ENCODE measurements around the gene CMTM6. TPM values are rescaled to one million over a fixed set of nuclear protein-coding genes. Genes with fewer than 3 reads are reported as not detected.

The CMTM6 gene
- total RNA-seq, 1 experiment from 2014 or later = 43.5 TPM

- no peak overlapping the region for H3K9ac ChIP-seq (ENCODE audit: extremely low read depth, insufficient read length, low read length)
- H3K27me3 Mint-ChIP-seq (ENCODE audit: low read depth) = no peaks in the 10 kb centered on the region
- H2BK120ac ChIP-seq (ENCODE audit: low read depth, low read length, poor library complexity, severe bottlenecking) = no peak overlapping the region
- no peak overlapping the region for H4K5ac ChIP-seq (ENCODE audit: insufficient read length, low read depth, low read length)
- no peaks in the 10 kb centered on the region for H3K9me3 ChIP-seq (ENCODE audit: control insufficient read depth, low read depth, low read length)
- H2AFZ ChIP-seq (ENCODE audit: low read length) = no peak overlapping the region
- no peaks in the 10 kb centered on the region for H3K23me2 ChIP-seq (ENCODE audit: insufficient read length, low read depth, low read length, poor library complexity, severe bottlenecking)
- H2BK5ac ChIP-seq (ENCODE audit: insufficient read length, low read length) = no peak overlapping the region
- H3K18ac ChIP-seq (ENCODE audit: insufficient read length, low read depth, low read length) = no peak overlapping the region
- no peaks in the 10 kb centered on the region for H3K79me1 ChIP-seq (ENCODE audit: insufficient read depth, low read depth, low read length, poor library complexity, severe bottlenecking)
- no peaks in the 10 kb centered on the region for H3K79me2 ChIP-seq (ENCODE audit: insufficient read depth, low read length)
- H2BK12ac ChIP-seq (ENCODE audit: insufficient read length, low read depth, low read length) = no peak overlapping the region
- H3K4me3 Mint-ChIP-seq = no peak overlapping the region
- no peak overlapping the region for H3K4ac ChIP-seq (ENCODE audit: low read depth, low read length)
- H4K20me1 ChIP-seq (ENCODE audit: control insufficient read depth, insufficient read depth, insufficient read length) = no peaks in the 10 kb centered on the region
- H3K4me1 ChIP-seq (ENCODE audit: insufficient read depth, low read length) = no peaks in the 10 kb centered on the region; the same call in 1 of the 2 replicates
- no peak for DNase-seq
- no peak overlapping the region for H3K4me2 ChIP-seq (ENCODE audit: insufficient read depth, insufficient read length, low read length)
- no peak overlapping the region for H2BK20ac ChIP-seq (ENCODE audit: low read depth, low read length, poor library complexity, severe bottlenecking)
- peak overlapping the region in 2 of 3 experiments; percentile 12 to 53; a peak in 1 of 7 replicates for H3K27ac Mint-ChIP-seq
- no peak for TF ChIP-seq CTCF (conservative IDR thresholded peaks at IDR 0.05)
- no peak overlapping the region for H3K23ac ChIP-seq (ENCODE audit: insufficient read length, low read depth, low read length)
- no peak overlapping the region for H3K27ac ChIP-seq (ENCODE audit: insufficient read length, low read depth, low read length)
- no CpG with 5 or more reads among the region's 3 CpGs for WGBS (ENCODE audit: extremely low coverage, insufficient read length, low lambda C conversion rate)
- H3T11ph ChIP-seq (ENCODE audit: low read length) = no peak overlapping the region
- H3K56ac ChIP-seq (ENCODE audit: insufficient read length, low read depth, low read length) = no peak overlapping the region
- H3K27me3 ChIP-seq (ENCODE audit: insufficient read depth, low read length) = no peaks in the 10 kb centered on the region
- peaks cover 11 to 22% (median 12%) of the 10 kb centered on the region in 3 experiments; a peak in 6 of 7 replicates for H3K36me3 Mint-ChIP-seq (ENCODE audit: insufficient read depth in 1 of 3, low read depth in 3 of 3)
- no peak overlapping the region for H4K8ac ChIP-seq (replicated peaks; ENCODE audit: insufficient read length, low read depth, low read length)
- H3K9me3 Mint-ChIP-seq = no peaks in the 10 kb centered on the region
- H3K4me1 Mint-ChIP-seq = peaks cover 20 to 21% of the 10 kb centered on the region in 2 experiments
- H4K91ac ChIP-seq (ENCODE audit: insufficient read length, low read depth, low read length) = no peak overlapping the region
- H2AK5ac ChIP-seq (ENCODE audit: insufficient read length, low read length) = no peak overlapping the region
- no peak overlapping the region for H3K14ac ChIP-seq (ENCODE audit: insufficient read depth, low read length)
- H2BK15ac ChIP-seq (ENCODE audit: low read depth, low read length) = no peak overlapping the region
Measured at GRCh38 chr3:32442766-32443165, 59.9 kb downstream of the CMTM6 start.
